Activated gamma-delta T cell treated with Interleukin-2 at 50 U/mL for 16 hours (primary cell): ENCODE data around the gene PLEKHM2.

Experiments used
- DNase-seq: peaks from one replicate; pipeline ENCODE4 v3.0.0-alpha.2; 2020

Gene PLEKHM2

DNA sequence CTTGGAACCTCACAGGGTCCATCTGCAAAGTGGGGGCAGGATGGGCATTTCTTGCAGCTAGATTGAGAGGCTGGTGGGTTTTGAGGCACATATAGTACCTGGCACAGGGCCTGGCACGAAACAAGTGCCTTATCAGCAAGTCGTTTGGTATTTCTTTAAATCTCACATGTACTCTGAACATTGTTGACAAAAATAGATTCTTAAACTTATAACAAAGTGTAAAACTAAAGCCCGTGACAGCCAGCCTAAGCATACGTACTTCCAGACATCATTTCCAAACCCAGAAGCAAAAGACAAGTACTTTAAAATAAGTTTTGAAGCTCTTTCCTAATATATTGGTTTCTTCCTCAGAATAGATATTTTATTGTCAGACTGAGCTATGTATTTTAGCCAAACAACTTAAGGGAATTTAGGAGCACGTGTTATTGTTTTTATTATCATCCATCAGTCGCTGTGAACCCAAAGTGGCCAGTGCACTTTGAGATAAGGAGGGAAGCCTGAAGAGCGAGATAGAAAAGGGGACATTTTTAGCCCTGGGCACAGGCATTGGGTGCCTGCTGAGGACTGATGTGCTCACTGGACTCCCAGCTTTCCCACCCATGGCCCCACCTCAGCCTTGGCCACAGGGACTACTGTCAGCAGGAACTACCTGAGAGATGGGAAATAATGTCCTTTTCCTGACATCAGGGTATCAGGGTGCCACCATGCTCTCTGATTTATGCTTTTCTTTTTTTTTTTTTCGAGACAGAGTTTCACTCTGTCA lies 77.4 kb downstream of the PLEKHM2 start:
- no peak for DNase-seq

DNA sequence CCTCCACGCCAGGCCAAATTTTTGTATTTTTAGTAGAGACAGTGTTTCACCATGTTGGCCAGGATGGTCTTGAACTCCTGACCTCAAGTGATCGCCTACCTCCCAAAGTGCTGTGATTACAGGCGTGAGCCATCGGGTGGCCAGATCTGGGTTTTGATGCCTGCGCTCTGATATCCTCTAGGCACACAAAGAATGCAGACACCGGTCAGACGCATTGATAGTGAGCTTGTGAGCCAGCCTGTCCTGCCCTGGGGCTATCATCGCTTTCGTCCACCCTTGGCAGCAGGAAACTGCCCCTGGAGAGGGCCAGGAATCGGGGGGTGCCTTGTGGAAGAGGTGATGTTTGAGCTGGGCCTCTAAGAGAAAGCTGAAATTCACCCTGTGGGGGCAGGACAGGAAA lies 78.4 kb downstream of the PLEKHM2 start:
- DNase-seq, result no peak

DNA sequence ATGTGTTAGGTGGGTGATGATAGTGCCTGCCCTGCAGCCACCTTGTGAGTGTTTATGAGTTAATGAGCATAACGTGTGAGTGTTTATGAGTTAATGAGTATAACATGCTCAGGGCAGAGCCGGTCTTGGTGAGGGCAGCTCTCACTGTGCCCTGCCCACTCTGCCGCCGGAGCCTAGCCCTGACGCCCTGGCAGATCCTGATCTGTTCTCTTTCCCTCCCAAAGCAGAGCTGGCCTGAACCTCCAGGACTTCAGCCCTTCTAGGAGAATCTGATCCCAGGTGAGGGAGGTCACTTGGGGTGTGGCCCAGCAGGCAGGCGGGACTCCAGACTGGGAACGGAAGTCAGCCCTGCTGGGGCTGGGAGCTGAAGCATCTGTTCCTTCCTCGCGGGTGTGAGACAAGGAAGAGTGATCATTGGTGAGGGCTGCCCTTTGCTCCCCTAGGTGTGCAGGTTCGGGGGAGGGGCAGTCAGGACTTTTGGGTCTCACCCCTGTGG lies 80.2 kb downstream of the PLEKHM2 start:
- no peak for DNase-seq

DNA sequence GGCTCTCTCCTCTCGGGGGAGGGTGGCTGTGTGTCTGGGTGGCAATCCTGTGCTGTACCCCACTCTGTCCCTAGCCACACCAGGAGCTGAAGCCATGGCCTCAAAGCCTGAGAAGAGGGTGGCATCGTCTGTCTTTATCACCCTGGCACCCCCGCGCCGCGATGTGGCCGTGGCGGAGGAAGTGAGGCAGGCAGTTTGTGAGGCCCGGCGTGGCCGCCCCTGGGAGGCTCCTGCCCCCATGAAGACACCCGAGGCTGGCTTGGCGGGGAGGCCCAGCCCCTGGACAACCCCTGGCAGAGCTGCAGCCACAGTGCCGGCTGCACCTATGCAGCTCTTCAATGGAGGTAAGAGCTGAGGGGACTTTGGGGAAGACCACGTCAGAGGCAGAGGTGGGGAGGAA lies 80.8 kb downstream of the PLEKHM2 start:
- no peak for DNase-seq

DNA sequence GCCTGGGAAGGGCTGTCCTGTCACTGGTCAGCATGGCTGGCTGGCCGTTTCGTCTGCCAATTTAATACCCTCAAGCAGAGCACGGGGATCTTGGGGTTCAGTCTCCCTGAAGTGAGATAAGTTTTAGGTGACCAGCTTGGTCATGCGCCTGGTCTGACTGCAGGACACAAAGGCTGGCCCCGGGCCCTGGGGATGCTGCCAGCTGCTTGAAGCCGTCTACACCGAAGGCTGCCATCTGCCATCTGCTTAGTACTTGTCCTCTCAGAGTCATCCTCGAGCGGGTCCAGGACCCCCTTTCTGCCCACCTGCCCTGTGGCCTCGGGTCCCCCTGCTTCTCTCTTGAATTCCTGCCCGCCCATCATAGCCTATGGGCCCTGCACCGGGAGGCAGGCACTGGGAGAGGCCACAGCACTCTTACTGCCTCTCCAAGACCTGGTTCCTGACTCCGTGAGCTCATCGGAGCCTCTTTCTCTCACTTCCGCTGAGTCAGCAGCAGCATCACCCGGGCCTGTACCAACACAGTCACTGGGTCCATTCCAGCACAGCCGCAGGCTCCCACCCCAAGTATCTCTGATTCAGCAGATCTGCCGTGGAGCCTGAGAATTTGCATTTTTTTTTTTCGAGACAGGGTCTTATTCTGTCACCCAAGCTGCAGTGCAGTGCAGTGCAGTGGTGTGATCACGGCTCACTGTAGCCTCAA lies 81.5 kb downstream of the PLEKHM2 start:
- no peak for DNase-seq

DNA sequence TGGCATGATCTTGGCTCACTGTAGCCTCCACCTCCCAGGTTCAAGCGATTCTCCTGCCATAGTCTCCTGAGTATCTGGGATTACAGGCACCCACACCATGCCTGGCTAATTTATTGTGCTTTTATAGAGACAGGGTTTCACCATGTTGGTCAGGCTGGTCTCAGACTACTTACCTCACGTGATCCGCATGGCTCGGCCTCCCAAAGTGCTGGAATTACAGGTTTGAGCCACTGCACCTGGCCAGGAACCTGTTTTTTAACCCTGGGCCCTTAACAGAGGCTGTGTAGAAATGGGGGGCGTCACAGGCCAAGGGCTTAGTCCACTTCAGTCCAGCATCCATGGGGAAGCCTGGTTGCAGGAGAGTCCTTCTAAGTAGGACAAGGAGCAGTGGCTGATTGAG lies 83.8 kb downstream of the PLEKHM2 start:
- DNase-seq, result no peak

DNA sequence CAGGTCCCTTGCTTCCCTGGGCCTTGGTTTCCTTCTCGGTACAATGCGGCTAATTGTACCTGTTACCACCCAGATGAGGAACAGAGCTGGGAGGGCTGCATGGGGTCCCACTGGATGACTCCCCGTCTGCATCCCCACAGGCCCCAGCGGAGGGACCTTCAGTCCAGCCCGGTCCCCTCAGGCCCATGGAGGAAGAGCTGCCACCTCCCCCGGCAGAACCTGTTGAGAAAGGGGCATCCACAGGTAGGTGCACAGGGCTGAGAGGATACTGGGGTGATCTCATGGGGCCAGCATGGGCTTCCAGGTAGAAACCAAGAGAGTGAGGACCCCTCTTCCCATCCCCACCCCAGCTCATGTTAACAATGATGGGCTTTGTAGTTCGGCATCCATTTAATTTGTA lies 84.3 kb downstream of the PLEKHM2 start:
- no peak for DNase-seq

DNA sequence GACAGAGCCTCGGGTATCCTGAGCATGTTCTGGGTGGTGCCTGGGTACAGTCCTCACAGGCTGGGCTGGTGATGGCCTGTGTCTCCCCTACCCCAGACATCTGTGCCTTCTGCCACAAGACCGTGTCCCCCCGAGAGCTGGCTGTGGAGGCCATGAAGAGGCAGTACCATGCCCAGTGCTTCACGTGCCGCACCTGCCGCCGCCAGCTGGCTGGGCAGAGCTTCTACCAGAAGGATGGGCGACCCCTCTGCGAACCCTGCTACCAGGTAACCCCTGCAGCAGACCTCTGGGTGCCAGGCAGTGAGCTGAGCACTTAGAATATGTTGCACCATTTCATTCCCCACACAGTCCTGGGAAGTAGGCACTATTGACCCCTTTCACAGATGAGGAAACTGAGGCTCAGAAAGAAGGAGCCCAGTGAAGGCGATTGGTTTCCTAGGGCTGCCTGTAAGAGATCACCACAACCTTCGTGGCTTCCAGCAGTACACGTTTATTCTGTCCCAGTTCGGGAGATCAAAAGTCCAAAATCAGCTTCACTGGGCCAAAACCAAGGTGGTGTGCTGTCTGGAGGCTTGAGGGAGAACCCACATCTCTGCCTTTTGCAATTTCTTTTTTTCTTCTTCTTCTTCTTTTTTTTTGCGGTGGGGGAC lies 86.3 kb downstream of the PLEKHM2 start:
- no peak for DNase-seq

DNA sequence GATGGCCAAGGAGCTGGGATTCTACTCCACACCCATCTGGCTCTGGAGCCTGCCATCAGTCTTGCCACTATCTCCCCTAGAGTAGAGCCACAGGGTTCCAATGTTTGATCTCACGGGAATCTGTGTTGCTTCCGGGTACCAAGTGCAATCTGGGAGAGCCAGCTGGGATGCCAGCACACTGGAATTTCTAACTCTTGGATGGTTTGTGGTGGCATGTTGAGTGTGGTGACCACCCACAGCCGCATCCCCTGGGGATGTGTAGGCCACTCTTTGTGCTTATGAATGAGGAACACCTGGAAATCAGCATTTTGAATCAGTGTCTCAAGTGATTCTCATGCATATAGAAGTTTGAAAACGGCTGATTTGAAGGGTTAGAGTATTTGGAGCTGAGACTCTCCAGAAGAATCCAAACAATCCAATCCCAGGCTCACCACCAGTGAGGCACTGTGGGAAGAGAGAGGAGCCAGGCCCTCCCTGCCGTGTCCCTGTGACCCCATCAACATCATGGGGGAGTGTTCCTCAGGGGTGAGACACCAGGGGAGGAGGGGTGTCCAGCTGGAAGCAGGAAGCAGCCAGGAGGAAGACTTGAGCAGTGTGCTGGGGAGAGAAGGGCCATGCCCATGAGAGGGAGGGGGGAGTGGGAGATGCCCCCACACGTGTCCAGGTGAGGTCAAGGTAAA lies 87.9 kb downstream of the PLEKHM2 start:
- DNase-seq, result no peak

DNA sequence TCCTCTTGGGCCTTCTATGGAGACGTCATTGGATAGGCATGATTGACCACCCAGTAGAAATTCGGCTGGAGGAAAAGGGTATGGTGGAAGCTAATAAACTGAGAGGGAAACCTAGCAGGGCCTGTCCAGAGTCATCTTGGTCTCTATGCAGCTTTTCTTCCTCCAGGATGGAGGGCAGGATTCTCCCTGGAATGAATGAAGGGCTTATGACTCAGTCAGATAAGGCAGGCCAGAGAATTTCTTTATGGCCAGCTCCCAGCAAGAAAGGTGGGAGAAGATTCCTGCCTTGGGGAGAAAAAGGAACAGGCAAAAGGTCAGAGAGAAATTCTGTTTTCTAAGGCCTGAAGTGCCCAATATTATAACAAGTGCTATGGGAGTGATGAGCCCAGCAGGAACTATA lies 91.6 kb downstream of the PLEKHM2 start:
- no peak for DNase-seq

DNA sequence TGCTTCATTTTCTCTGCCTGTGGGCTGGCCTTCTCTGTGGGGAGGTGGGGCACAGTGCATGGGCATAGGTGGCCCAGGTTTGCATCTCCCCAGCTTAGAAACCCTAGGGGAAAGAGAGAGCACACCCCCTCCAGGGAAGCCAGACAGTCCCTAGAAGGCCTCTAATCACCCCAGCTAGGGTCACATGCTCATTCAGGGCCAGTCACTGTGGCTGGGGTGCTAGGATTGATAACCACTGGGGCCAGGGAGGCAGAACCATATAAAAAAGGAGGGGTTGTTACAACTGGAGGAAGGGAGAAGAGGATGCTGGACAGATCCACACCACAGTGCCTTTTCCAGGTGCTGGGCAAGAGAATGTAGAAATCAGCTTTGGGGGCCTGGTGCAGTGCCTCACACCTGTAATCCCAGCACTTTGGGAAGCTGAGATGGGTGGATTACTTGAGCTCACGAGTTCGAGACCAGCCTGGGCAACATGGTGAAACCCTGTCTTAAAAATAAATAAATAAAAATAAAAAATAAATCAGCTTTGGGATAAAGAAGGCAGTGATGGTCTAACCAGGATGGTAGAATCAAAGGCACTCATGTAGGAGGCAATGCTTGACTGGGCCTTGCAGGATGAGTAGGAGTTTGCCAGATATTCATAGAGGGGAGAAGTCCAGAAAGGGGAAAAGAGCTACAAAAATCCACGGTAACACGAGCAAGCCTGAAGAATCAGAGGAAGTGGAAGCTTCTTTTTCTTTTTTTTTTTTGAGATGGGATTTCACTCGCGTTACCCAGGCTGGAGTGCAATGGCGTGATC lies 94.0 kb downstream of the PLEKHM2 start:
- no peak for DNase-seq
